Measurements from ENCODE around the gene BCAS3. TPM values are rescaled to one million over a fixed set of nuclear protein-coding genes. Genes with fewer than 3 reads are reported as not detected.

Gene BCAS3
- polyA plus RNA-seq, 1 experiment: 17.5 TPM

- no peaks in the 10 kb centered on the region for H3K27me3 ChIP-seq (ENCODE audit: control insufficient read depth, insufficient read depth, low read length)
- TF ChIP-seq CTCF (IDR thresholded peaks at IDR 0.05; ENCODE audit: low read depth, low read length): no peak
- ChIA-PET CTCF (no interaction called here), POLR2A (no interaction called here)
- no peaks in the 10 kb centered on the region for H3K9me3 ChIP-seq (ENCODE audit: control insufficient read depth, insufficient read depth, low read length)
- DNase-seq (ENCODE audit: low read depth, low spot score): no peak
- H3K4me3 ChIP-seq (ENCODE audit: low read depth, low read length): no peak overlapping the region
- no peak overlapping the region for H3K27ac ChIP-seq (ENCODE audit: low read depth, low read length)
Observed at GRCh38 chr17:61118871-61119270, 441.2 kb downstream of the BCAS3 start.

- Histone ChIP-seq H3K9me3 (ENCODE audit: control insufficient read depth, insufficient read depth, low read length) (no peaks in the 10 kb centered on the region), H3K27ac (ENCODE audit: low read depth, low read length) (no peak overlapping the region), H3K27me3 (ENCODE audit: control insufficient read depth, insufficient read depth, low read length) (no peaks in the 10 kb centered on the region), H3K4me3 (ENCODE audit: low read depth, low read length) (no peak overlapping the region)
- ChIA-PET CTCF (interaction anchor here (1.6 kb wide), 1 partner anchor 24 kb away, joined by 3 read pairs; no protein-coding TSS in a partner anchor), POLR2A (interaction anchor here (0.6 kb wide), 1 partner anchor 876 kb away, joined by 3 read pairs; no protein-coding TSS in a partner anchor)
- DNase-seq (ENCODE audit: low read depth, low spot score): no peak
- no peak for TF ChIP-seq CTCF (IDR thresholded peaks at IDR 0.05; ENCODE audit: low read depth, low read length)
Observed at GRCh38 chr17:61122326-61122913, 444.8 kb downstream of the BCAS3 start.

GRCh38 chr17:61124562-61124961, 446.9 kb downstream of the BCAS3 start:
- CTCF ChIA-PET: no interaction called here
- Histone ChIP-seq H3K27me3 (ENCODE audit: control insufficient read depth, insufficient read depth, low read length) (no peaks in the 10 kb centered on the region), H3K4me3 (ENCODE audit: low read depth, low read length) (no peak overlapping the region), H3K9me3 (ENCODE audit: control insufficient read depth, insufficient read depth, low read length) (no peaks in the 10 kb centered on the region), H3K27ac (ENCODE audit: low read depth, low read length) (no peak overlapping the region)
- POLR2A ChIA-PET: no interaction called here
- no peak for DNase-seq (ENCODE audit: low read depth, low spot score)
- no peak for TF ChIP-seq CTCF (IDR thresholded peaks at IDR 0.05; ENCODE audit: low read depth, low read length)

- TF ChIP-seq CTCF (IDR thresholded peaks at IDR 0.05; ENCODE audit: low read depth, low read length): no peak
- H3K9me3 ChIP-seq (ENCODE audit: control insufficient read depth, insufficient read depth, low read length): no peaks in the 10 kb centered on the region
- ChIA-PET POLR2A (no interaction called here), CTCF (no interaction called here)
- no peak overlapping the region for H3K27ac ChIP-seq (ENCODE audit: low read depth, low read length)
- H3K4me3 ChIP-seq (ENCODE audit: low read depth, low read length): no peak overlapping the region
- no peak for DNase-seq (ENCODE audit: low read depth, low spot score)
- H3K27me3 ChIP-seq (ENCODE audit: control insufficient read depth, insufficient read depth, low read length): no peaks in the 10 kb centered on the region
Observed at GRCh38 chr17:61126473-61127249, 449.0 kb downstream of the BCAS3 start.

- no peak for TF ChIP-seq CTCF (IDR thresholded peaks at IDR 0.05; ENCODE audit: low read depth, low read length)
- CTCF ChIA-PET: no interaction called here
- no peak for DNase-seq (ENCODE audit: low read depth, low spot score)
- POLR2A ChIA-PET: no interaction called here
- Histone ChIP-seq H3K27ac (ENCODE audit: low read depth, low read length) (no peak overlapping the region), H3K4me3 (ENCODE audit: low read depth, low read length) (no peak overlapping the region), H3K9me3 (ENCODE audit: control insufficient read depth, insufficient read depth, low read length) (no peaks in the 10 kb centered on the region), H3K27me3 (ENCODE audit: control insufficient read depth, insufficient read depth, low read length) (no peaks in the 10 kb centered on the region)
Observed at GRCh38 chr17:61127960-61128359, 450.3 kb downstream of the BCAS3 start.
